ENCODE data around the gene RFTN1. TPM values are rescaled to one million over a fixed set of nuclear protein-coding genes. Genes with fewer than 3 reads are reported as not detected.

RFTN1 gene
- total and polyA plus RNA-seq, 2 donors (not counting 1 experiment from before 2014, with no cell fraction given) = 32.4 to 156 TPM

GRCh38 chr3:16404349-16404895 is 109.1 kb downstream of the RFTN1 start:
- POLR2A ChIA-PET = no interaction called here
- no peak for TF ChIP-seq EZH2 (IDR thresholded peaks at IDR 0.05; ENCODE audit: borderline replicate concordance, insufficient read depth, low read depth, low read length, poor library complexity, severe bottlenecking)
- no peak for TF ChIP-seq CTCF (IDR thresholded peaks at IDR 0.05)
- Histone ChIP-seq H3K27ac (ENCODE audit: low read length in 2 of 2) (peak overlapping the region in 1 of 2 donors; percentile 11), H4K20me1 (ENCODE audit: control insufficient read depth, insufficient read depth, low read length, poor library complexity, severe bottlenecking) (peaks cover 42% of the 10 kb centered on the region), H3K9ac (ENCODE audit: low read length) (no peak overlapping the region), H3K27me3 (replicated peaks in 1 of 4; ENCODE audit: control extremely low read depth in 1 of 4, control insufficient read depth in 3 of 4, insufficient read depth in 4 of 4, low read length in 3 of 4) (no peaks in the 10 kb centered on the region), H3K79me2 (ENCODE audit: control insufficient read depth, insufficient read depth, low read length) (peaks cover 76% of the 10 kb centered on the region), H3K4me3 (ENCODE audit: control extremely low read depth in 1 of 5, extremely low read depth in 1 of 5, insufficient read depth in 1 of 5, low read depth in 2 of 5, low read length in 4 of 5) (no peak overlapping the region), H3K4me2 (replicated peaks; ENCODE audit: low read depth, low read length, poor library complexity, severe bottlenecking) (no peak overlapping the region), H3K9me3 (ENCODE audit: control extremely low read depth in 1 of 3, control insufficient read depth in 2 of 3, insufficient read depth in 1 of 3, low read length in 2 of 3) (no peaks in the 10 kb centered on the region), H3K36me3 (replicated peaks in 1 of 2; ENCODE audit: control extremely low read depth in 1 of 2, control insufficient read depth in 1 of 2, extremely low read depth in 1 of 2, insufficient read depth in 2 of 2, low read length in 1 of 2) (peaks cover 0 to 49% of the 10 kb centered on the region in 2 experiments), H2AFZ (ENCODE audit: insufficient read depth, low read depth, low read length, poor library complexity, severe bottlenecking) (no peak overlapping the region), H3K4me1 (ENCODE audit: control insufficient read depth in 2 of 2, insufficient read depth in 2 of 2, low read length in 2 of 2) (peaks cover 0 to 9% of the 10 kb centered on the region in 2 donors)
- ATAC-seq (ENCODE audit: low read depth) (peak; percentile 24), DNase-seq (no peak)
- WGBS (ENCODE audit: insufficient coverage) = 95% methylated on average over 6 of the region's 6 CpGs
- CTCF ChIA-PET = interaction anchor here (1.5 kb wide), 1 partner anchor 27 kb away, joined by 3 read pairs; no protein-coding TSS in a partner anchor
- Mint-ChIP-seq H3K4me3 (no peak overlapping the region), H3K27me3 (no peaks in the 10 kb centered on the region), H3K4me1 (peaks cover 31% of the 10 kb centered on the region), H3K27ac (peak overlapping the region; percentile 2), H3K9me3 (ENCODE audit: insufficient read depth) (no peaks in the 10 kb centered on the region)
- intact Hi-C loops (cut with micrococcal nuclease) = no loop called here

GRCh38 chr3:16402451-16402850 is 111.0 kb downstream of the RFTN1 start:
- Histone ChIP-seq H3K27me3 (replicated peaks in 1 of 4; ENCODE audit: control extremely low read depth in 1 of 4, control insufficient read depth in 3 of 4, insufficient read depth in 4 of 4, low read length in 3 of 4) (no peaks in the 10 kb centered on the region), H3K4me3 (ENCODE audit: control extremely low read depth in 1 of 5, extremely low read depth in 1 of 5, insufficient read depth in 1 of 5, low read depth in 2 of 5, low read length in 4 of 5) (no peak overlapping the region), H3K4me2 (replicated peaks; ENCODE audit: low read depth, low read length, poor library complexity, severe bottlenecking) (no peak overlapping the region), H3K36me3 (replicated peaks in 1 of 2; ENCODE audit: control extremely low read depth in 1 of 2, control insufficient read depth in 1 of 2, extremely low read depth in 1 of 2, insufficient read depth in 2 of 2, low read length in 1 of 2) (peaks cover 2 to 35% of the 10 kb centered on the region in 2 experiments), H3K9me3 (ENCODE audit: control extremely low read depth in 1 of 3, control insufficient read depth in 2 of 3, insufficient read depth in 1 of 3, low read length in 2 of 3) (no peaks in the 10 kb centered on the region), H4K20me1 (ENCODE audit: control insufficient read depth, insufficient read depth, low read length, poor library complexity, severe bottlenecking) (peaks cover 43% of the 10 kb centered on the region), H3K9ac (ENCODE audit: low read length) (no peak overlapping the region), H3K79me2 (ENCODE audit: control insufficient read depth, insufficient read depth, low read length) (peaks cover 69% of the 10 kb centered on the region), H2AFZ (ENCODE audit: insufficient read depth, low read depth, low read length, poor library complexity, severe bottlenecking) (no peak overlapping the region), H3K27ac (ENCODE audit: low read length in 2 of 2) (no peak overlapping the region), H3K4me1 (ENCODE audit: control insufficient read depth in 2 of 2, insufficient read depth in 2 of 2, low read length in 2 of 2) (peaks cover 0 to 11% of the 10 kb centered on the region in 2 donors)
- Mint-ChIP-seq H3K27ac (no peak overlapping the region), H3K9me3 (ENCODE audit: insufficient read depth) (no peaks in the 10 kb centered on the region), H3K27me3 (no peaks in the 10 kb centered on the region), H3K4me1 (peaks cover 34% of the 10 kb centered on the region), H3K4me3 (no peak overlapping the region)
- ChIA-PET POLR2A (no interaction called here), CTCF (no interaction called here)
- intact Hi-C loops (cut with micrococcal nuclease) = no loop called here
- DNase-seq (no peak), ATAC-seq (ENCODE audit: low read depth) (no peak)
- 92% methylated on average over 5 of the region's 6 CpGs for whole genome bisulfite sequencing (ENCODE audit: insufficient coverage)
- TF ChIP-seq EZH2 (IDR thresholded peaks at IDR 0.05; ENCODE audit: borderline replicate concordance, insufficient read depth, low read depth, low read length, poor library complexity, severe bottlenecking) (no peak), CTCF (IDR thresholded peaks at IDR 0.05) (no peak)
